HCT116 (cell line): ENCODE results near the gene OR4E1. TPM values are rescaled to one million over a fixed set of nuclear protein-coding genes. Genes with fewer than 3 reads are reported as not detected.

ENCODE experiments used
- ATAC-seq: fragments of 200-7000 bp; cut with Tn5 transposase; 2 replicates; pipeline ENCODE4 v1.9.1; 2020; ENCODE audit warnings: mild to moderate bottlenecking, moderate library complexity
- BruUV-seq: library from RNA; stranded (reverse); fragments of 400-500 nt; replicated peaks from 2 replicates; lab custom pipeline; 2021; lab: Mats Ljungman, UMichigan
- CTCF ChIA-PET: fragments of 300-600 bp; sonication (Branson Sonifier 250); formaldehyde crosslinking; loops from one replicate; lab custom pipeline; 2021; ENCODE audit warnings: antibody characterized with exemption; lab: Charles Lee
- POLR2A ChIA-PET: fragments of 300-600, 350-600 bp; sonication (Branson Sonifier 250); formaldehyde crosslinking; loops from one replicate; lab custom pipeline; 2021; ENCODE audit warnings: antibody characterized with exemption; lab: Charles Lee
- RAD21 ChIA-PET, 2 experiments: fragments of 300-600 bp; sonication (Branson Sonifier 250); formaldehyde crosslinking; loops; one replicate each; lab custom pipeline; 2023; ENCODE audit warnings: low total read pairs in 2 of 2; ENCODE audit not compliant: uncharacterized antibody in 2 of 2, unreplicated experiment in 2 of 2, low non-redundant PET in 1 of 2; lab: Charles Lee
- DNase-seq: peaks from one replicate; pipeline ENCODE4 v3.0.0-alpha.2; 2010; ENCODE audit warnings: low read depth, low spot score
- H2AFZ ChIP-seq: fragments of 200-600 bp; shearing (Covaris generic), sonication (generic); 2 replicates; pipeline ENCODE4 v1.6.1; 2017; ENCODE audit warnings: low read depth, mixed run types, mixed read lengths, antibody characterized with exemption, low read length; ENCODE audit not compliant: poor library complexity, severe bottlenecking
- H3K27ac ChIP-seq: 2 replicates; pipeline ENCODE4 v1.5.1; 2012; ENCODE audit warnings: low read depth, low read length
- H3K27me3 ChIP-seq: fragments of 200-600 bp; sonication (generic); 2 replicates; pipeline ENCODE4 v1.6.1; 2016; ENCODE audit warnings: mixed run types, low read length, mixed read lengths; ENCODE audit not compliant: insufficient read depth
- H3K36me3 ChIP-seq, 2 experiments: fragments of 200-500 bp in 1 of 2; fragments of 200-600 bp in 1 of 2; sonication (Bioruptor generic) in 1 of 2; sonication (generic) in 1 of 2; 2 replicates each; pipeline versions ENCODE4 v1.5.1 to v1.6.1; 2014 to 2016; ENCODE audit warnings: low read length in 2 of 2, inconsistent platforms in 1 of 2, mixed read lengths in 1 of 2, mixed run types in 1 of 2; ENCODE audit not compliant: insufficient read depth in 2 of 2, control insufficient read depth in 1 of 2
- H3K4me1 ChIP-seq, 2 experiments: fragments of 200-600 bp in 1 of 2; sonication (generic) in 1 of 2; 2 replicates each; pipeline versions ENCODE4 v1.5.1 to v1.6.1; 2012 to 2017; ENCODE audit warnings: low read length in 2 of 2, inconsistent platforms in 1 of 2, mild to moderate bottlenecking in 1 of 2, mixed read lengths in 1 of 2, mixed run types in 1 of 2, moderate library complexity in 1 of 2; ENCODE audit not compliant: insufficient read depth in 2 of 2, control insufficient read depth in 1 of 2
- H3K4me2 ChIP-seq: fragments of 200-600 bp; sonication (generic); 2 replicates; pipeline ENCODE4 v1.6.1; 2017; ENCODE audit warnings: mixed run types, low read length, mixed read lengths
- H3K4me3 ChIP-seq, 2 experiments: fragments of 200-600 bp in 1 of 2; sonication (generic) in 1 of 2; replicated peaks in 1 of 2; 2 replicates each; pipeline ENCODE4 v1.5.1; 2011 to 2016; ENCODE audit warnings: low read length in 2 of 2, control low read depth in 1 of 2, low read depth in 1 of 2, mild to moderate bottlenecking in 1 of 2, mixed read lengths in 1 of 2, mixed run types in 1 of 2
- H3K79me2 ChIP-seq: fragments of 200-600 bp; sonication (generic); 2 replicates; pipeline ENCODE4 v1.6.1; 2017; ENCODE audit warnings: mild to moderate bottlenecking, mixed run types, low read length, moderate library complexity, mixed read lengths; ENCODE audit not compliant: insufficient read depth
- H3K9ac ChIP-seq: fragments of 200-600 bp; sonication (generic); 2 replicates; pipeline ENCODE4 v1.6.1; 2016; ENCODE audit warnings: low read length, mixed read lengths
- H3K9me2 ChIP-seq: fragments of 200-600 bp; sonication (generic), shearing (Covaris generic); 2 replicates; pipeline ENCODE4 v1.6.1; 2017; ENCODE audit warnings: mixed run types, mild to moderate bottlenecking, moderate library complexity; ENCODE audit not compliant: insufficient read depth
- H3K9me3 ChIP-seq, 2 experiments: fragments of 200-500 bp in 1 of 2; fragments of 200-600 bp in 1 of 2; sonication (Bioruptor generic) in 1 of 2; sonication (generic) in 1 of 2; 2 replicates each; pipeline ENCODE4 v1.6.1; 2014 to 2017; ENCODE audit warnings: low read length in 2 of 2, mixed read lengths in 2 of 2, inconsistent platforms in 1 of 2, low read depth in 1 of 2, mild to moderate bottlenecking in 1 of 2, mixed run types in 1 of 2, moderate library complexity in 1 of 2; ENCODE audit not compliant: control insufficient read depth in 1 of 2, insufficient read depth in 1 of 2
- H4K20me1 ChIP-seq: fragments of 200-600 bp; sonication (generic), shearing (Covaris generic); 2 replicates; pipeline ENCODE4 v1.6.1; 2017; ENCODE audit warnings: mixed run types, mild to moderate bottlenecking, moderate library complexity; ENCODE audit not compliant: insufficient read depth
- CEBPB ChIP-seq: IDR thresholded peaks from 2 replicates; pipeline ENCODE4 v1.6.1; 2012; ENCODE audit warnings: low read depth
- CTCF ChIP-seq, 3 experiments: fragments of 200-600 bp in 1 of 3; sonication (generic) in 1 of 3; IDR thresholded peaks in 2 of 3; conservative IDR thresholded peaks in 1 of 3; 2 replicates each; pipeline ENCODE4 v1.5.1; 2012 to 2017; ENCODE audit warnings: low read depth in 2 of 3, low read length in 2 of 3, antibody characterized with exemption in 1 of 3, borderline replicate concordance in 1 of 3, control low read depth in 1 of 3, mild to moderate bottlenecking in 1 of 3, mixed read lengths in 1 of 3, mixed run types in 1 of 3, moderate library complexity in 1 of 3; ENCODE audit not compliant: insufficient read depth in 1 of 3
- ELF1 ChIP-seq: IDR thresholded peaks from 2 replicates; pipeline ENCODE4 v1.6.1; 2012; ENCODE audit warnings: low read depth, borderline replicate concordance
- EZH2 ChIP-seq: fragments of 200-600 bp; sonication (generic); IDR thresholded peaks from 2 replicates; pipeline ENCODE4 v1.6.1; 2017; ENCODE audit warnings: antibody characterized with exemption, mixed run types
- EZH2phosphoT487 ChIP-seq: fragments of 200-600 bp; IDR thresholded peaks from 2 replicates; pipeline ENCODE4 v1.6.1; 2018; ENCODE audit warnings: antibody characterized with exemption, borderline replicate concordance
- FOSL1 ChIP-seq: IDR thresholded peaks from 2 replicates; pipeline ENCODE4 v1.6.1; 2012; ENCODE audit warnings: low read depth
- JUND ChIP-seq: IDR thresholded peaks from 2 replicates; pipeline ENCODE4 v1.6.1; 2012
- MAX ChIP-seq: IDR thresholded peaks from 2 replicates; pipeline ENCODE4 v1.6.1; 2012
- POLR2AphosphoS5 ChIP-seq: IDR thresholded peaks from 2 replicates; pipeline ENCODE4 v1.6.1; 2011; ENCODE audit warnings: mild to moderate bottlenecking, low read depth, low read length, moderate library complexity
- RAD21 ChIP-seq: IDR thresholded peaks from 2 replicates; pipeline ENCODE4 v1.6.1; 2012; ENCODE audit warnings: low read depth, mild to moderate bottlenecking
- REST ChIP-seq: IDR thresholded peaks from 2 replicates; pipeline ENCODE4 v1.6.1; 2012; ENCODE audit warnings: low read depth
- SIN3A ChIP-seq: IDR thresholded peaks from 2 replicates; pipeline ENCODE4 v1.6.1; 2012; ENCODE audit warnings: low read depth
- SP1 ChIP-seq: IDR thresholded peaks from 2 replicates; pipeline ENCODE4 v1.6.1; 2012; ENCODE audit warnings: low read depth
- TCF7L2 ChIP-seq: IDR thresholded peaks from 2 replicates; pipeline ENCODE4 v1.7.0; 2011; ENCODE audit warnings: borderline replicate concordance, inconsistent platforms; ENCODE audit not compliant: insufficient read depth, insufficient read length; ENCODE audit errors: extremely low read depth
- YY1 ChIP-seq: IDR thresholded peaks from 2 replicates; pipeline ENCODE4 v1.6.1; 2011; ENCODE audit warnings: low read length, low read depth, moderate library complexity, mild to moderate bottlenecking; ENCODE audit not compliant: insufficient replicate concordance; ENCODE audit errors: extremely low read depth
- ZFX ChIP-seq: fragments of 450-650 bp; IDR thresholded peaks from 2 replicates; pipeline ENCODE4 v1.6.1; 2017
- intact Hi-C: fragments of 100-400 bp; cut with micrococcal nuclease; formaldehyde crosslinking; loops from 2 replicates; pipeline ENCODE4 v1.10.0; 2022
- total RNA-seq: library from RNA; stranded (reverse); gene quantifications from one replicate; pipeline ENCODE4 v1.2.1, GENCODE V29; 2021; ENCODE audit not compliant: unreplicated experiment
- TF ChIP-seq, protein P1 (sequence below): IDR thresholded peaks from 2 replicates; pipeline ENCODE4 v1.6.1; 2011; ENCODE audit warnings: mild to moderate bottlenecking, low read length, moderate library complexity; ENCODE audit not compliant: insufficient replicate concordance; ENCODE audit errors: extremely low read depth

The OR4E1 gene
- total RNA-seq, 1 experiment from 2014 or later: not detected

DNA sequence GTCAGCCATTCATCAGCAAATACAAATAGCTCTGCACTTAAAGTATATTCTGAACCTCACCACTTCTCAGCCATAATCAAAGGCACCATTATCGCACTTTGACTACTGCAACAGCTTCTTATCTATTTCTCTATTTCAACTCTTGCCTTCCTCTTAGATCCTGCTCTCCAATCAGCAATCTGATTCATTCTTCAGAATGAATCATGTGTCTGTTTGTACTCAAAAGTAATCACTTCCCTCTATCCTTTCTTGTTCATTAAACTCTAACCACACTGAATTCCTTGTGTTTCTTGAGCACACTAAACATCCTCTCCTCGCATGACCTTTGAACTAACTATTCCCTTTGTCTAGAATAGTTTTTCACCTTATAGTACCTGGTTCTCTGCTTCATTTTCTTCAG lies 12.8 kb upstream of the OR4E1 start:
- H4K20me1 ChIP-seq: no peaks in the 10 kb centered on the region
- H3K9ac ChIP-seq: no peak overlapping the region
- intact Hi-C loops: no loop called here
- no peaks in the 10 kb centered on the region for H3K4me1 ChIP-seq
- POLR2A ChIA-PET: no interaction called here
- H3K27ac ChIP-seq: no peak overlapping the region
- no peaks in the 10 kb centered on the region for H3K36me3 ChIP-seq
- DNase-seq (no peak), ATAC-seq (no peak)
- H3K9me3 ChIP-seq: no peaks in the 10 kb centered on the region
- RAD21 ChIA-PET: no interaction called here
- no peak overlapping the region for H2AFZ ChIP-seq
- no peak overlapping the region for H3K4me3 ChIP-seq
- H3K27me3 ChIP-seq: peaks cover 47% of the 10 kb centered on the region
- H3K4me2 ChIP-seq: no peak overlapping the region
- H3K79me2 ChIP-seq: no peaks in the 10 kb centered on the region
- CTCF ChIA-PET: no interaction called here
- BruUV-seq: no TSS peak
- no peaks in the 10 kb centered on the region for H3K9me2 ChIP-seq
- no peak for TF ChIP-seq CEBPB
- no peak for TF ChIP-seq FOSL1
- no peak for TF ChIP-seq EZH2
- no peak for TF ChIP-seq SP1
- no peak for TF ChIP-seq REST
- TF ChIP-seq, protein P1, sequence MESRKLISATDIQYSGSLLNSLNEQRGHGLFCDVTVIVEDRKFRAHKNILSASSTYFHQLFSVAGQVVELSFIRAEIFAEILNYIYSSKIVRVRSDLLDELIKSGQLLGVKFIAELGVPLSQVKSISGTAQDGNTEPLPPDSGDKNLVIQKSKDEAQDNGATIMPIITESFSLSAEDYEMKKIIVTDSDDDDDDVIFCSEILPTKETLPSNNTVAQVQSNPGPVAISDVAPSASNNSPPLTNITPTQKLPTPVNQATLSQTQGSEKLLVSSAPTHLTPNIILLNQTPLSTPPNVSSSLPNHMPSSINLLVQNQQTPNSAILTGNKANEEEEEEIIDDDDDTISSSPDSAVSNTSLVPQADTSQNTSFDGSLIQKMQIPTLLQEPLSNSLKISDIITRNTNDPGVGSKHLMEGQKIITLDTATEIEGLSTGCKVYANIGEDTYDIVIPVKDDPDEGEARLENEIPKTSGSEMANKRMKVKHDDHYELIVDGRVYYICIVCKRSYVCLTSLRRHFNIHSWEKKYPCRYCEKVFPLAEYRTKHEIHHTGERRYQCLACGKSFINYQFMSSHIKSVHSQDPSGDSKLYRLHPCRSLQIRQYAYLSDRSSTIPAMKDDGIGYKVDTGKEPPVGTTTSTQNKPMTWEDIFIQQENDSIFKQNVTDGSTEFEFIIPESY: no peak
- no peak for TF ChIP-seq ZFX
- TF ChIP-seq ELF1: no peak
- no peak for TF ChIP-seq JUND
- TF ChIP-seq CTCF (IDR thresholded peaks at IDR 0.05 in 2 of 3, conservative IDR thresholded peaks at IDR 0.05 in 1 of 3; ENCODE audit: borderline replicate concordance in 1 of 3, insufficient read depth in 1 of 3, low read depth in 2 of 3, low read length in 2 of 3): no peak
- no peak for TF ChIP-seq SIN3A
- TF ChIP-seq TCF7L2: no peak
- TF ChIP-seq EZH2phosphoT487: no peak
- TF ChIP-seq YY1: no peak
- TF ChIP-seq POLR2AphosphoS5: no peak
- no peak for TF ChIP-seq MAX
- TF ChIP-seq RAD21: no peak
